ENCODE results near the gene DENND4A.
"Not testable (repeated sequence)": the region's sequence is repeated elsewhere in the genome, so short reads cannot be mapped to it uniquely, and the experiment has no call there.

The DENND4A gene

GRCh38 chr15:65757256-65757655 lies 34.8 kb downstream of the DENND4A start:
- DNase-seq (ENCODE audit: low spot score) = no peak

GRCh38 chr15:65752151-65752700 lies 39.9 kb downstream of the DENND4A start:
- DNase-seq (ENCODE audit: low spot score) = no peak

GRCh38 chr15:65751431-65751830 lies 40.7 kb downstream of the DENND4A start:
- DNase-seq (ENCODE audit: low spot score) = no peak

- no peak for DNase-seq (ENCODE audit: low spot score)
Measured at GRCh38 chr15:65747265-65747664, 44.8 kb downstream of the DENND4A start.

- no peak for DNase-seq (ENCODE audit: low spot score)
Measured at GRCh38 chr15:65743637-65744252, 48.3 kb downstream of the DENND4A start.

- DNase-seq (ENCODE audit: low spot score) = no peak
Measured at GRCh38 chr15:65740148-65740547, 51.9 kb downstream of the DENND4A start.

DNA sequence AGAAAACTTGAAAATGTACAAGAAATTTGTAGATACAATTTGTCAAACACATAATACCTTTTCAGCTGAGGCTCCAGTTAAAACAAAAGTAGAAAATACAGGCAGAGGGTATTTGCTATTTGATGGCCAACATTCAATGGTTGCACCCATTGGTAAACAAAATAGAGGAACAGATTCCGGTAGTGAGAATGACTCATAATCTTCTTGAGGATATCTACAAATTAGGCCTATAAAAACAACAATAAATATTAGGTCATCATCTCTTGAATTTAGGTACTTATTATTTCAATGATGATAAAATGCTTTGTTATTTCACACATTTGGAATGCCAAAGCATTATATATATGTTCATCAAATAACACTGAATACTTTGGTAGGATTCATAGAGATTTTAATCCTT lies 53.4 kb downstream of the DENND4A start:
- DNase-seq (ENCODE audit: low spot score) = no peak

- not testable (repeated sequence) for DNase-seq (ENCODE audit: low spot score)
Measured at GRCh38 chr15:65733599-65733998, 58.5 kb downstream of the DENND4A start.

DNA sequence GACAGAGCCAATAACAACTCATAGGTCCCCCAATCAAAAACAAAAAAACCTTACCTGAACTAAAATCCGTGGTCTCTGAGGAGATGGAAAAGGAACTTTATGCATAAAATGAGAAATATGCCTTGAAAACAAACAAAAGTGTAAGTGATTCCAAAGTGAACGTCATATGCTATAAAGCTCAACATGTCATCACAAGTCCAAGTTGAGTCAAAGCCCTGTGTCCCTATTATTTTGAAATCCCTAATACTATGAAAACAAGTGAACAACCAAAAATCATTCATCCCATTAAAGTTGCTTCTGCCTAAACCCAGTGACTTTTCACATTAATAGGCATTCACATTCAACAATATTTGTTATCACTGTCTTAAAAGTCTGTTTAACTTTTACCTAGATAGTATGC lies 59.4 kb downstream of the DENND4A start:
- DNase-seq (ENCODE audit: low spot score) = no peak

GRCh38 chr15:65731926-65732325 lies 60.2 kb downstream of the DENND4A start:
- DNase-seq (ENCODE audit: low spot score) = no peak

DNA sequence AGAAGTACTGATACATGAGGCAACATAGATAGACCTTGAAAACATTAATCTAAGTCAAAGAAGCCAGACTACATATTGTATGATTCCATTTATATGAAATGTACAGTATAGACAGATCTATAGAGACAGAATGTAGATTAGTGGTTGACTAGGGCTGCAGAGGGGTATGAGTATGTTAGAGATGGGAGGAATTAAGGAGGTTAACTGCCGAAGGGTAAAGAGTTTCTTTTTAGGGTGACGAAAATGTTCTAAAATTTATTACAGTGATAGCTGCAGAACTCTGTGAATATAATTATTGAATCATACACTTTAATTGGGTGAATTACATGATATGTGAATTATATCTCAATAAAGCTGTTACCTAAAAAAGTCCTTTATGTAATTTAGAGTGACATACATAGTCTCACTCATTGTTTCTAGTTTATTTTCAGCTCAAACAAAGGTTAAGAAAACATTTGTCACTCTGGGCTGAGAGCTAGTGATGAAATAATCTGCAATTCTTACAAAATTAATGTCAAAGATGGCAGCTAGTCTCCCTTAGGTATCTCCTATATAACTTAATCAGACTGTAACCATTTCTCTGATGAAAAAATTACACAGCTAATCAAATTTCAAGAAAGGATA lies 61.4 kb downstream of the DENND4A start:
- DNase-seq (ENCODE audit: low spot score) = no peak

DNA sequence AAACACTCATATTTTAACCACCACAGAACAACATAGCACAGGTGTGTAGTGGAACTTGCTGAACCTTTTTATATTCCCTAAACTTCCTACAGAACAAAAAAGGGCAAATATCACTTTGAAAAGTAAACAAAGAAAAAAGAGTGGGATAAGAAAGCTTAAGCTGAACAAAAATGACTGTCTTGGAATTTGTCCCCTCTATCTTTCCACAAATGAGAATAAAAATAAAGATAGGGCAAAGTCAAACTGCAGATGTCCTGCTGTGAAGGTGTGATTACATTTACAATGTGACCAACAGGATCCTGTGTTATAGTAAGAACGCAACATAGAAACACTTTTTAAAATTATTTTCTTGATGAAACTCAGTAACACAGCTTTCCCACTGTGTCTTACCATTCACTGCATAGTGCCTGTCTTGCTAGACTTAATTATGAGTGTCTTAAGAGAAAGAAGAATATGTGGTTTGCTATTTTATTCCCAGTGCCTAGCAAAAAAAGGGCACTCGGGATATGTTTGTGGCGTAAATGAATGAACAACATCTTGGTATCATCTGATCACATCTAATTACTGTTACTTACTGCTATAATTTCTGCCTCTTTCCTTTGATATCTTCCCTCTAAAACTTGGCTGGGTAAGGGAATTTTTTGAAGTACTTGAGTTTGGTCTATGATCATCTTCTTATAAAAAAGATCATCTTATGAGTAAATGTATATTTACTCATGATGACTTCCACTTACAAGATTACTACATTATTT lies 67.5 kb downstream of the DENND4A start:
- no peak for DNase-seq (ENCODE audit: low spot score)

DNA sequence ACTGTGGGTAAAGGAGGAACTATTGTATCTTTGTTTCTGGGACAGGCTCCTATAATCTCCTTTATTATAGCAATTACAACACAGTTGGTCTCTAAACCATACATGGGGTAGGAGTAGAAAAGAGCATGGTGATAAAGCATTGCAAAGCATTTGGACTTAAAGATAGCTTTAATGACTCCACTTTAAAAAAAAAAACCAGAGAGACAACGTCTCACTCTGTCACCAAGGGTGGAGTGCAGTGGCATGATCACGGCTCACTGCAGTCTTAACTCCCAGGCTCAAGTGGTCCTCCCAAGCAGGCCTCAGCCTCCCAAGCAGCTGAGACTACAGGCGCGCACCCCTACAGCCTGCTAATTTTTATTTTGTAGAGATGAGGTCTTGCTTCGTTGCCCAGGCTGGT lies 68.2 kb downstream of the DENND4A start:
- DNase-seq (ENCODE audit: low spot score) = no peak

DNA sequence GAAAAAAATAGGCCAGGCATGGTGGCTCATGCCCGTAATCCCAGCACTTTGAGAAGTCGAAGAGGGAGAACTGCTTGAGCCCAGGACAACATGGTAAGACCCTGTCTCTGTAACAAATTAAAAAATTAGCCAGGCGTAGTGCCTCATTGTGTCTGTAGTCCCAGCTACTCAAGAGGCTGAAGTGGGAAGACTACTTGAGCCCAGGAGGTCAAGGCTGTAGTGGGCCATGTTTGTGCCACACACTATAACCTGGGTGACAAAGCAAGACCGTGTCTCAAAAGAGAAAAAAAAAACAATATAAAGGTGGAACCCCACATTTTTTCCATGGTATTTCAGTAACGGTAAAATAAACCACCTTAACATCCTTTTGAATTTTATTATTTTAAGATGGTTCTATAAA lies 69.9 kb downstream of the DENND4A start:
- DNase-seq (ENCODE audit: low spot score) = no peak

DNA sequence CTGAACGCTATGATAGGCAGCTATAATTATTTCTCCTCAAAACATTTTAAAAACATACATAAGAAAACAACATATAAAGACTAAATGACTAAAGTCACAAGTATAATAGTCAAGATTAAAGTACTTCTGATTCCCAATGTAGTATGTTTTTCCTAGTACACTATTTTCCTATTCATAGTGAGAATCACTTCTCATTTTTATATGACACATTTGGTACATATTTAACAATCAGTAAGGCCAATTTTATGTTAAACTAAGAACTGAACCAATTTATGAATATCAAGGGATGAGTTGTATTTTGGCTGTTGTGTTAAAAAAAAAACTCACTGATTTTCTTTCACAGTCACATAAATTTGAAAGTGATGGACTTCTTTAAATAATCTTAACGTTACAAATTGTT lies 79.7 kb downstream of the DENND4A start:
- no peak for DNase-seq (ENCODE audit: low spot score)

DNA sequence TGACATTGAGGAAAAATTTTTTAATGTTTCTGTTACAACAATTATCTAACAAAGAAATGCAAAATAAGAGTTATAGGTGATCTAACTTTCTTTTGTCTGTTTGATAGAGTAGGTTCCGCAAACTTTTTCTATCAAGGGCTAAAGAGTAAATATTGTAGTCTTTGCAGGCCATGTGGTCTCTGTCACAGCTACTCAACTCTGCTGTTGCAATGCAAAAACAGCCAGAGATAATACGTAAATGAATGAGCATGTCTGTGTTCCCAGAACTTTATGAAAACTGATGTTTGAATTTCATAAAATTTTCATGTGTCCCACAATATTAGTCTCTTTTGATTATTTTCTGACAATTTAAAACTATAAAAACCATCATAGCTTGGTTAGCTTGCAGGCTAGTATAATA lies 97.0 kb downstream of the DENND4A start:
- no peak for DNase-seq (ENCODE audit: low spot score)

- DNase-seq (ENCODE audit: low spot score) = no peak
Measured at GRCh38 chr15:65690778-65691177, 101.3 kb downstream of the DENND4A start.

DNA sequence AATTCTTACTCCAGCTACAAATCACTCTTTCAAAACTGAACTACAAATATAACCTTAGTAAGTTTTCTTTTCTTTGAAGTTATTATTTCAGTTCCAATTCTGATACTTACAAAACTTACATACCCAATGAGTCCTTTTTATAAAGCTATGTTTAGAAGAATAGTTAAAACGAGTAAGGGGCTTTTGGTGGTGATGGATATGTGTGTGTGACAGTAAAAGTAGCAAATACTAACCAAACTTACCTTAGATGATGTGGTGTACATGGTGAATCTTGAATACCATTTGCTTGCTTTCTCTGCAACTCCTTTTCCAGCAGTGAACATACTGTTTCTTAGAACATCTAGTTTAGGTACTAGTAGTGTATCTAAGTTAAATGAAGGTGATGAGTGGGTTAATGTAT lies 101.9 kb downstream of the DENND4A start:
- DNase-seq (ENCODE audit: low spot score) = no peak

- DNase-seq (ENCODE audit: low spot score) = no peak
Measured at GRCh38 chr15:65688462-65688861, 103.6 kb downstream of the DENND4A start.

- no peak for DNase-seq (ENCODE audit: low spot score)
Measured at GRCh38 chr15:65682404-65682911, 109.6 kb downstream of the DENND4A start.

- no peak for DNase-seq (ENCODE audit: low spot score)
Measured at GRCh38 chr15:65680544-65680943, 111.5 kb downstream of the DENND4A start.

DNA sequence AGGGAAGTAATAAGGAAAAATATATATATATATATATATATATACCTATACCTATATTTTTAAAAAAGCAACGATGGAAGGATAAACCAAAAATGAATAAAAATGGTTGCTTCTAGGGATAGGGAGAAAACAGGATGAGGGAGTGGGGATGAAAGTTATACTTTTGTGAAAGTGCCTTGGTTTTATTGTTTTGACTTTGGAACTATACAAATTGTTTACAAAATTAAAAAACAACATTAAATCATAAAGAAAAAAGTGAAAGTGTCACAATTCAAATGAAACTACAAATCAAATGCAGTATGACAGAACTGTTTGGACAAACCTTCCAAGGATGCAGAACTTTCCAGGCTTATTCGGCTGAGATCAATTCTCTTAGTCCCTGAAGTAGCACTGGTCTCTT lies 116.0 kb downstream of the DENND4A start:
- no peak for DNase-seq (ENCODE audit: low spot score)

DNA sequence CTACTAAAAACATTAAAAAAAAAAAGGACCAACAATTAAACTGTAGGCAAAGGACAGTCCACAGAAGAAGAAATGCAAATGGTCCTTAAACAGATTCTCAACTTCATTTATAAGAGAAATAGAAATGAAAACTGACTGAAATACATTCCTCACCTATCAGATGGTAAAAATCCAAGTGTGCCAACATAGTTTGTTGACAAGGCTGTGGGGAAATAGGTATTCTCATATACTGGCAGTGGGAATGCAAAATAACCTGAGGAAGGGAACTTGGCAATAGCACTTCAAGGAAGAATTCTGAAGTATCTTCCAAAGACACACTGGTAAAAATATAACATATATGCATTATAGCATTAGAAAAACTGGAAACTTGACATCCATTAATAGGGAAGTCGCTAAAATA lies 116.5 kb downstream of the DENND4A start:
- DNase-seq (ENCODE audit: low spot score) = no peak
